NCI-H82 treated with DMSO at 0.1 percent for 48 hours (cell line): Measurements from ENCODE around the gene FHOD3.

Experiments used
- DNase-seq: peaks from one replicate; lab custom pipeline; 2025; ENCODE audit not compliant: unreplicated experiment; lab: John Stamatoyannopoulos, UW

Gene FHOD3

DNA sequence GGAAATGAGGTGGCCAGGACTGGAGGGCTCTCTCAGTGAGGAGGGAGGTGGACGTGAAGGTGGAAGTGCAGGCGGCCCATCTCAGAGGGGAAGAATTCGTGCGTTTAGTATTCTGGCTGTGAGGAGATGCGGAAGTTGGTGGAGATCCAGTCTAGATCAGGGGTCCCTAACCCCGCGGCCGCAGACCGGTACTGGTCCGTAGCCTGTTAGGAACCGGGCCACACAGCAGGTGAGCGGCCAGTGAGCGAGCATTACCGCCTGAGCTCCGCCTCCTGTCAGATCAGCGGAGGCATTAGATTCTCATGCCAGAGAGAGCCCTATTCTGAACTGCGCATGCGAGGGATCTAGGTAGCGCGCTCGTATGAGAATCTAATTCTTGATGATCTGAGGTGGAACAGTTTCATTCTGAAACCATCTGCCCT, 1.6 kb upstream of the FHOD3 start:
- DNase-seq = no peak

DNA sequence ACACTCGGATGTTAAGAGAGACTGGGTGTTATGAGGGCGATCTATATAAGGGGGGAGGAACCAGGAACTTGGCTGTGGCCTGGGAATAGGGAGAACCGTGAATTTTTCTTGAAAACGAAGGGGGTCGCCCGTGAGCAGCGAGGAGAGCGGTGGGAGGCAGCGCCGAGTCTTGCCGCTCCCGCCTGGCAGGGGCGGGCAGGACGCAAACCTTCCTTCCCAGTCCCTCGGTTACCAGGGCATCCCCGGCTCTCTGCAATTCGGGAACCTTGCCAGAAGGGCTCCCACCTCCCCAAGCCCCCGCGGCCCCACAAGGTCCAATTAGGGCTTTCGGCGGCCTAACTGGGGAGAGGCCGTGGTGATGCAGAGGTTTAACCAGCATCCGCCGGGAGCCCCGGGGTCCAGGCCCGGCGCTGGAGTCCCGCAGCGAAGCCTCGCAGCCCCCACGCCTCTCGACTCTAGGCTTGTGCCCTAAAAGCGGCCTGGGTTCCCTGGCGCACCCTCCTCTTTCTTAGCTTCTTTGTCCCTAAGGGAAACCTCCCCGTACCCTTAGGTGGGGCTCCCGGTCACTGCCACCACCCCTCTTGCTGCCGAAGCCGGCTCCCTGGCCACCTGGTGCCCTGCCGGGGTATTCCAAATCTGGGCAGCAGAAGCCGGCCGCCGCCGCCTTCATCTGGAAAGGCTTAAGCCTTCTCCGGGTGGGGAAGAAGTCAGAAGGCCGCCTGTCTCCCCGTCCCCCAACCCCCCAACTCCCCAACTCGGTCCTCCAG, 680 bp upstream of the FHOD3 start:
- peak; percentile 57 for DNase-seq

GRCh38 chr18:36298126-36298741, 721 bp downstream of the FHOD3 start:
- DNase-seq = no peak

- DNase-seq = no peak
These were observed 1.5 kb downstream of the FHOD3 start for GRCh38 chr18:36299015-36299414.

DNA sequence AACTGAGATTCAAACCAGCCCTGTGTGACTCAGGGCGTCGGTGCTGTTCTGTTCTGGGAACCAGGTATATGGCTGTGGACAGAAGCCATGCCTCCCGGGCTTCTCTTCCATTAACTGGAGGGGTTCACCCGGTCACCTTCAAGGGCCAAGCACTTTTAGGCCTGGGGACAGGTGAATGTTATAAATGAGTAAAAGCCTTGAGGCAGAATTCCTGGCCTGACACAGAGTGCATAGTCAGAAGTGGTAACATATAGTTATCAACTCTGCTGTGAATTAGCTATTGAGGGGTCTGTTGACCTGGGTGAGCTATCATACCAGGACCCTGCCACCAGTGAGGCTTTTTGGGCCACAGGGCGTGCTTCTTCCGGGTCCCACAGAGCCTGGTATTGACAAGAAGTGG, 2.7 kb downstream of the FHOD3 start:
- no peak for DNase-seq

- peak; percentile 7 for DNase-seq
These were observed 4.4 kb downstream of the FHOD3 start for GRCh38 chr18:36301884-36302283.

- no peak for DNase-seq
These were observed 5.2 kb downstream of the FHOD3 start for GRCh38 chr18:36302676-36303075.

GRCh38 chr18:36303211-36303844, 5.8 kb downstream of the FHOD3 start:
- DNase-seq = no peak

GRCh38 chr18:36304723-36305122, 7.2 kb downstream of the FHOD3 start:
- DNase-seq = no peak

GRCh38 chr18:36305375-36305774, 7.9 kb downstream of the FHOD3 start:
- no peak for DNase-seq

DNA sequence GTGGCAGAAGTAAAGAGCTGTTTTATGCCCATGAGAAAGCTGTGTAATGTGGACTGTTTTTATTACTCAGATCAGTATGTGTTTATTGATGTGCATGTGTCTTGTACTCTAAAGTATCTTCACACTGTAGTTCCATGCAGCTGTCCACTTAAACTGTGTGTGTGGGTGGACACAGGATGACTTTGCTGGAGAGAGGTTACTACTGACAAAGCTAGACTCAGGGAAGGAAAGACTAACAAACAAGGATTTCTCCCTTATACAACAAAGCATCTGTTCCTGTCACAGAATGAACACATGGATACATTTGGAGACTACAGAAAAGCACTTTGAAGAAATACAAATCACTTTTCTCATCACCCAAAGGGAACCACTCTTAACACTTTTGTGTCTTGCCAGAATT, 10.0 kb downstream of the FHOD3 start:
- no peak for DNase-seq

GRCh38 chr18:36308711-36309435, 11.4 kb downstream of the FHOD3 start:
- DNase-seq = no peak

DNA sequence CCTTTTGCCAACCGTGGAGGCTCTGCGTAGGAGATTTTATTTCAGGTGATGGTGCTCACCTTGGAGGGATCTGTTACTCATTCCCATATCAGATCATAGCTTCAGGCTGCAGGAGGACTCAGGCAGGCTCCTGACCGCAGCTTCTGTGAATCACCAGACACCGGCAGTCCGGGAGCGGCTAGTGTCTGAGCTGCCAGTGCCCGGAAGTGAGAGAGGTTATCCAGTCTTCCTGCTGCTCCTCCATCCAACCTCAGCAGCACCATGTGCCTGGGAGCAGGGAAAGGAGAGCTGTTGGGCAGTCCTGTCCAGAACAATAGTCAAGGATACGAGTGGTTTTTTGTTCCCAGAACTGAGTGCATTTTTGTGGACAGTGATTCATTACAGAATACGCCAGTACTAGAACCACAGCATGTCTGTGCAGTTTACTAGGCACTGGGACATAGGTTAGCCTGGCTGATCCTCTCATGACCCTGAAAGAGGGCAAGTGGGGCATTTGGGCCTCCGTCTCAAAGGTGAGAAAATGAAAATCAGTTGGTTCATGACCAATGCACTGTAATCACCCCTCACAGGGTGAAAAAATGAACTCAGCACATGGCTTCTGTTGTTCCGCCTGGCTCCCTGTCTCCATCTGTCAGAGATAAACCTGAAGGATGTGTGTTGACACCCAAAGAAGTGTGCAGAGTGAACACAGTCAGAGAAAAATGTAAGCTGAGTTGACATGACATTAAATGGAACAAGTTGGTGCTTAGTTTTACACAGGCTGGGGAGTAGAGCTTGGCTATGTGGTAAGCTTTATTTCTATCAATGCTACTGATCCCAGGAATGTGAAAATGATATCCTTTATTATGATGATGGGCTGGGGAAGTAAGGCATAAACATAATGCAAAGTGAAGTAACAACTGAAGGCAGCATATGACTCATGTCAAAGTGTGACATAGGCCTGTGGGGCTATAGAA, 12.2 kb downstream of the FHOD3 start:
- DNase-seq = no peak

DNA sequence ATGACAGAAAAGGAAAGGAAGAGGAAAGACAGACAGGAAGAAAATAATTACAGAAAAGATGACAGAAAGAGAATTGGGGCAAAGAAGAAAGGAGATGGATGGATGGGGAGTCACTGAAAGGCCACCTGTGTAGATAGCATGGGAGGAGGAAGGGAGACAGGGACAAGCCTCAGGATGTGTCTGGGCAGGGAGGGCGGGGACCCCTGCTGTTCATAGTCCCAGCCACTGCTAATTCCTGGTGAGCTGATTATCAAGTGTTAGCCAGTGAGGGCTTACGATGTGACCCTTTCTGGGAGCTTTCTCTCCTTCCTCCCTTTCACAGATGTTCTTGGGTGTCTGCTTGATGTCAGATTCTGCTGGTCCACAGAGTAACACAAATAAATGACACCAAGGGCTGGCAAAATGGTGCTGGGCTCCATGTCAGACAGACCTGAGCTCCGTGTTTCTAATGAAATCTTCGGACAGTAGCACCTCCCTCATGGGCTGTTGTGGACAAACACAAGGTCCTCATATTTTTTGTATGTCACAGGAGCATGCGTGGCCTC, 13.6 kb downstream of the FHOD3 start:
- peak; percentile 66 for DNase-seq

DNA sequence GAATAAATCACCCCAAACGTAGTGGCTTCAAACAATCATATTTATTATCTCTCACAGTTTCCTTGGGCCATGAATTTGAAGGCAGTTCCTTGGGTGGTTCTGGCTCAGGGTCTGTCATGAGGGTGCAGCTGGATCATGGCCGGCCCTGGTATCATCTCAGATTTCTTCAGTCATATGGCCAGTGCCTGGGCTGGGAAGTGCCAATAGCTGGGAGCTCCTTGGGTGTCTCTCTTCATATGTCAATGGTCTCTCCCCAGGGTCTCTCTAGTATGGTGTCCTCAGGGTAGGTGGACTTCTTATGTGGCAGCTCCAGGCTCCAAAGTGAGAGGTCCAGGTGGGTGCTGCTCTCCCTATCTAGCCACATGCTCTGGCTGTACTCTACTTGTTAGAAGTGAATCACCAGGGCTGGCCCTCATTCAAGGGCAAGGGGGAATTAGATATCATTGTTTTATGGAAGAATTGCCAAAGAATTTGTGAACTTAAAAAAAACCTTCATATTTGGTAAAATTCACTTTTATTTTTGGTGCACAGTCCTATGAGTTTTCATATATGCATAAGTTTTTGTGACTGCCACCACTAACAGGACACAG, 15.4 kb downstream of the FHOD3 start:
- no peak for DNase-seq

- DNase-seq = no peak
These were observed 16.6 kb downstream of the FHOD3 start for GRCh38 chr18:36314098-36314497.

- no peak for DNase-seq
These were observed 17.2 kb downstream of the FHOD3 start for GRCh38 chr18:36314754-36315153.

- DNase-seq = peak; percentile 23
These were observed 18.2 kb downstream of the FHOD3 start for GRCh38 chr18:36315736-36316135.

DNA sequence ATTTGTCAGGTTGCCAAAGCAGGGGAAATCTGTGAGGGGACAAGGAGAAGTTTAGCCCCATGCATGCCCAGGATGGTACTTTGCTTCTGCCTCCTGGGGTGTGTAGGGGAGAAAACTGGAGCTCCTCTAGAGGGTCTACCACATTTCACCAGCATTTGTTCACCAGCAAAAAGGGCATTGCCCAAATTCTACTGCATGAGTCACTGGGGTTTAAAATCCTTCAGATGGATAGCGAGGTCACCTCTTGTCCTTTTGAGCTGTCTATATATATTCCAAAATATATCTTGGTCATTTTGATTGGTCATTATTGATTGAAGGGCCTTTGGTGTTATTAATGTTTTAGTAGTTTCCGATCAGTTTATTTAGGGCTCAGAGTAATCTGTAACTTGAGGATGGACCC, 18.7 kb downstream of the FHOD3 start:
- DNase-seq = no peak
